Activated naive CD8-positive, alpha-beta T cell (primary cell): Measurements from ENCODE around the gene EML6.

Source experiments
- H3K27ac Mint-ChIP-seq: one replicate; pipeline ENCODE4 v1.8.0; 2021; ENCODE audit warnings: mixed read lengths
- H3K27me3 Mint-ChIP-seq: one replicate; pipeline ENCODE4 v1.8.0; 2021; ENCODE audit warnings: mixed read lengths
- H3K36me3 Mint-ChIP-seq: one replicate; pipeline ENCODE4 v1.8.0; 2021; ENCODE audit warnings: mixed read lengths
- H3K4me1 Mint-ChIP-seq: one replicate; pipeline ENCODE4 v1.8.0; 2021; ENCODE audit warnings: low read depth, mixed read lengths
- H3K4me3 Mint-ChIP-seq: one replicate; pipeline ENCODE4 v1.8.0; 2021; ENCODE audit warnings: mild to moderate bottlenecking, mixed read lengths
- H3K9me3 Mint-ChIP-seq: one replicate; pipeline ENCODE4 v1.8.0; 2021; ENCODE audit warnings: low read depth, mixed read lengths

EML6 gene

DNA sequence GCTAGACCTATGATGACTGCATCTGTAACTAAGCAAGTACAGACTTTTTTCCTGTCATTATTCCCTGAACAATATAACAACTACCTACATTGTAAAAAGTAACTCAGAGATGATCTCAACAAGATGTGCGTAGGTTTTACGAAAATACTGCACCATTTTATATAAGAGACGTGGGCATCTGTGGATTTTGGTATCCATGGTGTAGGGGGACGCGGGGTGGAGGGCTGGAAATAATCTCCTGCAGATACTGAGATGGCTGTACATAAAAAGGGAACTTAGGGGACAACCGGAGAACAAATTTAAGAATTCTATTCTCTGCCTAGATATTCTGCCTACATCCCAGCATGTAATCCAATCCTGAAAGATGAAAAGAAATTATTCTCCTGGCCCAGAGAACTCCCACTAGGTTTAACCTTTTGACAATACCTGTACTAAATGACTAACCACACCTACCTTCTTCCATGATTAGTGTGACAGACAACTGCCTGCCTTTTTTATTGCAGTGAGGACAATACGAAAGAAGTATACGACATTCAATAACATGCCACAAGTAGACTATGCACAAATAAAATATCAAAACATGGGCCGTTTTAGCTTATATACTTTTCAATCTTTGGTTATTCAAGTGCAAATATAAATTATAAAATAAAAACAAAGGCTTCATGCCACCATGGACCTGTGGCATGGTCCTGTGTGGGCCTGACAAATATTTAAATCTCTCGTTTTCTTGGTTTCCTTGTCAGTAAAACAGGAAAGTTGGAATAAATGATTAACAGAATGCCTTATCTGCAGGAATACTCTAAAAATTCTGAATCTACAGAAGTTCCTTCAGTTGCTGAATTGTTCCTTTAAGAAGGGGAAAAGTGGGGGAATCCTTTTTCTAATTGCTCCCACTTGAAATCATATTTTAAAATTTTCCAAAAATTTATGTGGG, 280.5 kb downstream of the EML6 start:
- peaks cover 2% of the 10 kb centered on the region for H3K36me3 Mint-ChIP-seq
- peaks cover 79% of the 10 kb centered on the region for H3K4me1 Mint-ChIP-seq
- H3K4me3 Mint-ChIP-seq = no peak overlapping the region
- no peak overlapping the region for H3K27ac Mint-ChIP-seq
- H3K9me3 Mint-ChIP-seq = no peaks in the 10 kb centered on the region
- H3K27me3 Mint-ChIP-seq = no peaks in the 10 kb centered on the region

DNA sequence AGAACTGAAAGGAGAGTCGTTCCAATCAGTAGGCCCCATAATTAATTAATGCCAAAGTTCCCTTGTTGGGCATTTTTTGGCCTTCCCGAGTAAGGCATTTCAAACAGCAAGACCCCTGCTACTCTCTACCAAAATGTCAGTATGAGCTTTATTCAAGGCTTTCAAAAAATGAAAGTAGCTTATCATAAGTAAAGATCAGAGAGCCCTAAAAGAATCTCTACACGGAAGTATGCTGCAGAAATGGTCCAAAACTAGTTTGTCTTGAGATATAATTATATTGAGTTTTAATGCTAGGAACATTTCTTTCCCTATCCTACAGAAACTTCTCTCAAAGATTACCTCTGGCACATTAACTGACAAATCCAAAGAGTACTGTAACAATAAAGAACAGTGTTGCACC, 282.8 kb downstream of the EML6 start:
- peak overlapping the region; percentile 51 for H3K27ac Mint-ChIP-seq
- no peaks in the 10 kb centered on the region for H3K9me3 Mint-ChIP-seq
- H3K4me1 Mint-ChIP-seq = peaks cover 80% of the 10 kb centered on the region
- peak overlapping the region; percentile 1 for H3K4me3 Mint-ChIP-seq
- no peaks in the 10 kb centered on the region for H3K36me3 Mint-ChIP-seq
- H3K27me3 Mint-ChIP-seq = no peaks in the 10 kb centered on the region

DNA sequence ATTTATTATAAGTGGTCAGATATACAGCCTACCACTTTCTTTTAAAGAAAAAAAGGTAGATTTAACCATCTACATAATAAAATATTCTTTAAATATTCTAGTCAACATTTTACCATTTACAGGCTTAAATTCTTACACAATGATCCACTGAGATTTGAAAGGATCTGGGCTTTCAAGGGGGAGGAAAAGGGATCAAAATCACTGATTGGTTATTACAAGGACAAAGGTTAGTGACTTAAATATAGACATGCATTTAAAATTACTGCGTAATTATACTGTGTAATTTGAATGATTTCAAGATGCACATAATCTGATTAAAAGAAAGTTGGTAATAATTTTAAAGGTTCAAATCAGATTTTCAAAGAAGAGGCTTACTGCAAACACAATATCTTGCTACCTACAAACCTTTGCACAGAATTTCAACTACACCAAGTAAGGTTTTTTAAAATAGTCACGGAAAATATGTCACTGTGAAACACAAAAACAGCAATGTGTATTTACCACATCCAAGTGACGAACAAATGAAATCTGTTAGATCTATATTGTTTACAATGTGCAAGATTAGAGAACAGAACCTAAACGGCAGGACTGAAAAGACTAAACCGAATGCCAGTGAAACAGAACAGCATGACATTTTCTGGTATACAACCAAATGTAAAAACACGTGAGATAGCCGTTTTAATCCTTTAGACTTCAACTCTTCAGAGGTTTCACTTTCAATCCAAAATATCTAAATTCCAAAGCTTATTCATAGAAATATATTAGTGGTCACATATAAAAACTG, 286.0 kb downstream of the EML6 start:
- peaks cover 81% of the 10 kb centered on the region for H3K4me1 Mint-ChIP-seq
- no peaks in the 10 kb centered on the region for H3K36me3 Mint-ChIP-seq
- H3K27ac Mint-ChIP-seq = peak overlapping the region; percentile 85
- no peaks in the 10 kb centered on the region for H3K9me3 Mint-ChIP-seq
- H3K4me3 Mint-ChIP-seq = peak overlapping the region; percentile 96
- H3K27me3 Mint-ChIP-seq = no peaks in the 10 kb centered on the region

DNA sequence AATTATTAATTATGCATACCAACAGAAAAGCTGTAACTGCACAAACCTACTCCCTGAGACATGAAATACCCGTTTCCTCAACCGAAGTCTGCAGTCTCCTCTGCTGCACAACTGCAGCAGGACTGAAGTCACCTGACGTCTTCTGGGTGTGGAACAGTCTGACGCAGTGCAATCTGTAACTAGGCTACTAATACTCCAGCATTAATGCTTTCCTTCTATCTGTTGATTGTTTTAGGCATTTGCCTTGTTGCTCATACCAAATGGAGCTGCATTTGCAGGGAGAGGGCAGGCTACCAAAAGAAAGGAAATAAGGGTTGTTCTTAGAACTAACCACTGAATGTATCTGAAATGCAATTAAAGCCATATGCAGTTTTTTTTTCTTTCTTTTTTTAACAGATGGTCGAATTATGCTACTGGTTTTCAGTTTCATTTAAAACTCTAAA, 286.7 kb downstream of the EML6 start:
- Mint-ChIP-seq H3K4me3 (peak overlapping the region; percentile 96), H3K9me3 (no peaks in the 10 kb centered on the region), H3K4me1 (peaks cover 81% of the 10 kb centered on the region), H3K27me3 (no peaks in the 10 kb centered on the region), H3K27ac (peak overlapping the region; percentile 85), H3K36me3 (peaks cover 2% of the 10 kb centered on the region)

DNA sequence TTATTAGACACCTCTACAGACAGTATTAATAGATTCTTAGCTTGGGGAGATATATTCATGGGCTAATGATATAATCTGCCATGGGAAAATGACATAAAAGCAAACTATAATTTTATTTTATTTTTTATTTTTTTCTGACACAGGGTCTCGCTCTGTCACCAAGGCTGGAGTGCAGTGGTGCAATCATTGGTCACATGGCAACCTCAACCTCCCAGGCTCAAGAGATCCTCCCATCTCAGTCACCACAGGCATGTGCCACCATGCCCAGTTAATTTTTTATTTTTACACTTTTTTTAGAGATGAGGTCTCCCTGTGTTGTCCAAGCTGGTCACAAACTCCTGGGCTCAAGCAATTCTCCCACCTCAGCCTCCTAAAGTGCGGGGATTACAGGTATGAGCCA, 287.5 kb downstream of the EML6 start:
- H3K4me1 Mint-ChIP-seq = peaks cover 76% of the 10 kb centered on the region
- H3K27ac Mint-ChIP-seq = no peak overlapping the region
- H3K4me3 Mint-ChIP-seq = peak overlapping the region; percentile 96
- peaks cover 4% of the 10 kb centered on the region for H3K36me3 Mint-ChIP-seq
- peaks cover 3% of the 10 kb centered on the region for H3K9me3 Mint-ChIP-seq
- H3K27me3 Mint-ChIP-seq = no peaks in the 10 kb centered on the region

DNA sequence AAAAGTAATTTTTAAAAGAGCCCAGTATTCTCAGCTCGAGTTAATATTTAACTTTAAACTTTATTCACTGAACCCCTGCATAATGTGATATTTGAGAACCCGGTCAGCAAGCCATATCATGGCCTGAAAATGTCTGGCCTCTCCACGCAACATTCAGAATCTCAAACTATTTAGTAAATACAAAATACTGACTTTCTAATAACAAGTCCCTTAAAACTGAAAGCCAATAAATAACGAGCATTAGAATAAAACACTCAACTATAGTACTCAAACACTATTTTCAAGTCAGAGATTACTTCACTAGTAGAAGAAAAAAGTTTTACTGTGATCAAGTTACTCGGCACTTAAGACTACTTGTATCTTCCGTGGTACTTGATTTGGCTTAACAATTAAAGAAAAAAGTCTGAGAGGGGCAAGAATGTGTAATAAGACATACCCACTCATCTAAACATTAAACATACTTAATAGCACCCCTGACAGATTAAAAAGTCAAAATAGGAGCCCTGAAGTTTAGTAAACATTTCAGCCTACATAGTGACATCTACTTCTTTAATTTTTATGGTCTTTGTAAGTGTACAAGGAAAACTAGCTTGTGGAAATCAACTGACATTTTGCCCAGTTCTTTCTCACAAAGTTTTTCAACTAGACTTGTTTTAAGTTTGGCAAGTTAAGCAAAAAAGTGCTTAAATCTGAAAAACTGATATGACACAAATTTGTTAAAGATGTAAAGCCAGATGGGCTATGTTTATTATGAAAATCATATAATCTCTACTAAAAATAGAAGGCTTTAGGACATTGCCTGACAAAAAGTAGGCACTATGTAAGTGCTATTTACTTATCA, 288.6 kb downstream of the EML6 start:
- peaks cover 4% of the 10 kb centered on the region for H3K36me3 Mint-ChIP-seq
- peaks cover 65% of the 10 kb centered on the region for H3K4me1 Mint-ChIP-seq
- H3K27me3 Mint-ChIP-seq = no peaks in the 10 kb centered on the region
- H3K27ac Mint-ChIP-seq = peak overlapping the region; percentile 73
- H3K4me3 Mint-ChIP-seq = no peak overlapping the region
- H3K9me3 Mint-ChIP-seq = peaks cover 3% of the 10 kb centered on the region

DNA sequence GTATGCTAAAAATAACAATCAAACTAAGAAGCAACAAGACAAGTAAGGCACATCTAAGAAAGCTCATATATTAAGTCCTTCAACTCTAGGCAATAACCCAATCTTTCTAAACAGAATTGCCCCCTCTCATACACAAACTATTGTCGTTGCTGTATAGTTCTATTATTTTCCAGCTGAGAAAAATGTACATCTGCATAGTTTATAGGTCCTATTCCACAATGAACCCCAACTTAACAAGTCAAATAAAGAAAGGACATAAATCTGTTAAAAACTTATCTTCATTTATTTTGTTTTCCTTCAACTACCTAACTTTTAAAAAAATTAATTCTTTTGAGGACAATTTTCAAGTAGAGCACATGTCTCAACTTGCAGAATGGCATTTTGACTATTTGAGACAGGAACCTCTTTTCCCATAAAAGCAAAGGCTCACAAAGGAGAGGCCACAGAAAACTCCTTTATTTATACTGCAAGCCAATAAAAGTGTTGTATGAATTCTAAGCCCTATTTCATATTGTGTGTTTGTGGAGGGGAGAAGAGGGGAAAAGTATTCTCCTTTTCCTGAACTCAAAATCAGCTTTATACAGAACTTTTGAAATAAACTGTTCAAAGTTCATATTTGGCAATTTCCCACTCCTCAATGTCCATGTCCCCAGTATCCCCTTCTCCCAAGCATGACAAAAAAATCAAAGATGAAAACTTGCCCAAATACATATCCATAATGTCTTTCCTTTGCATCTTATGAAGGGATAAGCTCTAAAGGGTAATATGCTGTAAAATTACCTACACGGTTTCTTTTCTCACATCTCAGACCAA, 289.4 kb downstream of the EML6 start:
- Mint-ChIP-seq H3K27me3 (no peaks in the 10 kb centered on the region), H3K4me1 (peaks cover 63% of the 10 kb centered on the region), H3K9me3 (peaks cover 3% of the 10 kb centered on the region), H3K4me3 (no peak overlapping the region), H3K36me3 (peaks cover 4% of the 10 kb centered on the region), H3K27ac (peak overlapping the region; percentile 67)

DNA sequence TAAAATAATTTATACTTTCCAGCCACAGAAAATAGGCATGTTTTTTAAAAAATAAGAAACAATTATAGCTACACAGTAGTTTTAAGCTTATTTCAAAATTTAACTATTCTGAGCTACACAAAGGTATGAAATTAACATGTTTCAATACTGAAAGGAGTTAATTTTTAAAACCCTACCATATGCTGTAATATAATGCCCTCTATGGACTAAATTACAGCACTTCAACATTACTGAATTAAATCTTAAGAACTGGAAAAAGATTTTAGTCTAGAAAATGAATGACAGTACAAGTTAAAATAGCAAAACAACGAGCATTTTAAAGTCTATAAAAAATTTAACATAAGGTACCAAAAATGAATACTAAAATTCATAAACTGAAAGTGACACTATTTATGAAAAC, 290.5 kb downstream of the EML6 start:
- Mint-ChIP-seq H3K27ac (no peak overlapping the region), H3K27me3 (no peaks in the 10 kb centered on the region), H3K9me3 (peaks cover 3% of the 10 kb centered on the region), H3K36me3 (peaks cover 10% of the 10 kb centered on the region), H3K4me3 (no peak overlapping the region), H3K4me1 (peaks cover 63% of the 10 kb centered on the region)

DNA sequence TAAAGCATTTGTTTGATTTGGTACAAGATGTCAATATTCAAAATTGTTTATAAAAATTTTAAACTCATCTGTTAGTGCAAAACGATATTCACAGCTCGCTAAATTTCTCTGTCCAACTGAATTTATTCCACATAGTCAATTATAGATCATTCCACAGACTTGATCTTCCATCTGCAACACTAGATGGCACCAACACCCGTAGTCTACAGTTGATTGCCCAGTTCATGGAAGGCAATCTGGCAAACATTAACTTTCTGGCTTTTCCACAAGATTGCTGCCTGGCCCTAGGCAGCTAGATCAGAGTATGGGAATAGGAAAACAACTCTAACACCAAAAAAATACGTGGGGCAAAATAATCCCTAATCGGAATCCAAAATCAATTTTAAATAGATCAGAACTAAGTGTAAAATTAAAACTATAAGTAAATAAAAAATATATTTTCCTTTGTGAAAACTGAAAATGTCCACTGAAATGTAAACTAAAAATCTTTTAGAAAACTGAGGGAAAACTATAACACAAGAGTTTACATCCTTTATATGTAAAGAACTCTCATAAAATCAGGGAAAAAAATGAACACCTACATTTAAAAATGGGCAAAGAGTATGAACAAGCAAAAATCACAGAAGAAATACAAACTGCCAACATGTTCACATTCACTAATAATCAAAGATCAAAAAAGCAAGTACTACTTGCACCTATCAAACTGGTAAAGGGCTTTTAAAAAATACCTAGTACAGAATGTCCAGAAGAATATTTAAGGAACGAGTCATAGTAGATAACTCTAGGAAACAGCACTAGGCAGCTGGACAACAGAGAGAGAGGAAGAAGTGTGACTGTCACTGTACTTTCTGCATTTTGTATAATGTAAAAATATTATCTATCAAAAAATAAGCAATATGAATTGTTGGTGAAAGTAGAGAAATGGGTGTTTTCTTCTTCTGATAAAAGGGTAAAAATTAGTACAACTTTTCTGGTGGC, 291.8 kb downstream of the EML6 start:
- no peaks in the 10 kb centered on the region for H3K27me3 Mint-ChIP-seq
- H3K36me3 Mint-ChIP-seq = peaks cover 21% of the 10 kb centered on the region
- H3K27ac Mint-ChIP-seq = peak overlapping the region; percentile 61
- no peak overlapping the region for H3K4me3 Mint-ChIP-seq
- peaks cover 65% of the 10 kb centered on the region for H3K4me1 Mint-ChIP-seq
- peaks cover 11% of the 10 kb centered on the region for H3K9me3 Mint-ChIP-seq

DNA sequence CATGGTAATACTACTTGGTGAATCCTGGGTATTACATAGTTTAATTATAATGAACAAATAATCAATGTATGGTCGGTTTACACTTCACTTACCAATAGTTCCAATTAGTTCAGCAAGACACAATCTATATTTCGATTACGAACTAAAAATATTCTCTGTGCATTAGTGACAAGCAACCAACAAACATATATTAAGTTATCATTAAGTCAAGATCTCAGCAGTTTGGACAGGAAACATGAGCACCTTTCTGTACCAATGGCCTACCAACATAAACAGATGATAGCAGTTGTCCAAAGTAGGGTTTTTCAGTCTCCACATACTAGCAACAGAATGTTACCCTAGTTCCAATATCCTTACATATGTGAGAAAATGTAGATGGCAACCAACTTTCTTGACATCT, 294.0 kb downstream of the EML6 start:
- Mint-ChIP-seq H3K9me3 (peaks cover 11% of the 10 kb centered on the region), H3K27ac (no peak overlapping the region)

DNA sequence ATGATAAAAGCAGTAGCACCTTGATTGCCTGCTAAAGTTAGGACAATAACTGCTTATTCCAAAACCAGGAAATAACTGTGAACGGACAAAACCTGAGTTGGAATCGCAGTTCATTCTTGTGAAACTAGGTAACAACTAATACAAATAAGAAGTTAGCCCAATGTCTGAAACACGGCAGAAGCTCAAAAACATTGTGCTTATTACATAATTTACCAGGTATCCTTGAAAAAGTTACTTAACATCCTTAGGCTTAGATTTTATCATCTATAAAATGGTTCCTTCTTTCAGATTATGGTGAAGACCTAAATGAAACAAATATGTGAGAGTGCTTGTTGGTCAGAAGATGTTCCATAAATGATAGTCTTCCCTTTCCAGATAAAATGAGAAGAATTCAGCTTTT, 294.4 kb downstream of the EML6 start:
- peaks cover 11% of the 10 kb centered on the region for H3K9me3 Mint-ChIP-seq
- H3K27ac Mint-ChIP-seq = peak overlapping the region; percentile 25
- peaks cover 41% of the 10 kb centered on the region for H3K4me1 Mint-ChIP-seq
- peaks cover 24% of the 10 kb centered on the region for H3K36me3 Mint-ChIP-seq
- H3K4me3 Mint-ChIP-seq = no peak overlapping the region
- no peaks in the 10 kb centered on the region for H3K27me3 Mint-ChIP-seq

More for the DNA sequence above, 294.0 kb downstream of the EML6 start:
- no peak overlapping the region for H3K4me3 Mint-ChIP-seq
- peaks cover 46% of the 10 kb centered on the region for H3K4me1 Mint-ChIP-seq
- H3K27me3 Mint-ChIP-seq = no peaks in the 10 kb centered on the region
- H3K36me3 Mint-ChIP-seq = peaks cover 24% of the 10 kb centered on the region

DNA sequence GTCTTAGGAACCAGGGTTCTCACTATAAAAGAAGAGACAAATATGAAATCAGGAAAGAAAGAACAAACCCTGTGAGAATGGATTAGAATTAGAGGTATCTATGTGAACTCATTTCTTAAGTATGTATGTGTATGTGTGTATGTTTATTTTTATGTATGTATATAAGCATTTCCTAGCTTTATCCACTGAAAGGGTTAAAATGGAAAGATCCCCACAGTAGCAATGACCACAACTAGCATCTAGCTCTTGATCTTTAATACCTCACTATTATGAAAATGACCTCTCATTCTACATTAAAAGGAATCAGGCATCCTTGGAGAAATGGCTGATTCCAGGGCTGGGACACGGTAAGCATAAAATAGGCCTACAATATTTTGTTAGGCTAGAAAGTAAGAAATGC, 295.2 kb downstream of the EML6 start:
- Mint-ChIP-seq H3K36me3 (peaks cover 24% of the 10 kb centered on the region), H3K4me1 (peaks cover 34% of the 10 kb centered on the region), H3K9me3 (peaks cover 11% of the 10 kb centered on the region), H3K4me3 (no peak overlapping the region), H3K27ac (no peak overlapping the region), H3K27me3 (no peaks in the 10 kb centered on the region)
